Ascending aorta (tissue), 2 donors: ENCODE results near the gene THEMIS2. TPM values are rescaled to one million over a fixed set of nuclear protein-coding genes. Genes with fewer than 3 reads are reported as not detected.

Experiments
- DNase-seq, 2 donors: peaks; one replicate each; pipeline ENCODE4 v3.0.0-alpha.2; 2019; ENCODE audit warnings: low spot score in 2 of 2
- H3K27ac ChIP-seq, 2 donors: fragments of 200-600 bp; sonication (generic); one replicate each; pipeline ENCODE4 v1.5.1; 2016 to 2017; ENCODE audit warnings: mild to moderate bottlenecking in 1 of 2
- H3K27me3 ChIP-seq: fragments of 200-600 bp; sonication (generic); one replicate; pipeline ENCODE4 v1.5.1; 2017
- H3K36me3 ChIP-seq, 2 donors: fragments of 200-600 bp; sonication (generic); one replicate each; pipeline ENCODE4 v1.5.1; 2016
- H3K4me1 ChIP-seq, 2 donors: fragments of 200-600 bp; sonication (generic); one replicate each; pipeline ENCODE4 v1.5.1; 2016 to 2017; ENCODE audit warnings: mild to moderate bottlenecking in 1 of 2
- H3K4me3 ChIP-seq, 2 donors: fragments of 200-600 bp; sonication (generic); one replicate each; pipeline ENCODE4 v1.5.1; 2016 to 2017; ENCODE audit warnings: mild to moderate bottlenecking in 1 of 2
- H3K9me3 ChIP-seq, 2 donors: fragments of 200-600 bp; sonication (generic); one replicate each; pipeline ENCODE4 v1.5.1; 2016
- intact Hi-C: fragments of 100-400 bp; cut with DNase I; formaldehyde crosslinking; loops from one replicate; pipeline ENCODE4 v1.15.1; 2023
- total RNA-seq: library from RNA; depleted of rRNA; stranded (reverse); fragments of >200 nt; gene quantifications from one replicate; pipeline ENCODE4 v1.1.0, GENCODE V29; 2016
- TF ChIP-seq, protein P1 (sequence below), 3 experiments: fragments of 200-600 bp in 2 of 3; fragments of 450-650 bp in 1 of 3; sonication (generic) in 2 of 3; IDR thresholded peaks; one replicate each; pipeline ENCODE4 v1.5.1; 2016 to 2019; ENCODE audit warnings: antibody characterized with exemption in 3 of 3, mild to moderate bottlenecking in 1 of 3, moderate library complexity in 1 of 3

Gene THEMIS2
- total RNA-seq, 1 donor from 2014 or later, result 206 TPM

DNA sequence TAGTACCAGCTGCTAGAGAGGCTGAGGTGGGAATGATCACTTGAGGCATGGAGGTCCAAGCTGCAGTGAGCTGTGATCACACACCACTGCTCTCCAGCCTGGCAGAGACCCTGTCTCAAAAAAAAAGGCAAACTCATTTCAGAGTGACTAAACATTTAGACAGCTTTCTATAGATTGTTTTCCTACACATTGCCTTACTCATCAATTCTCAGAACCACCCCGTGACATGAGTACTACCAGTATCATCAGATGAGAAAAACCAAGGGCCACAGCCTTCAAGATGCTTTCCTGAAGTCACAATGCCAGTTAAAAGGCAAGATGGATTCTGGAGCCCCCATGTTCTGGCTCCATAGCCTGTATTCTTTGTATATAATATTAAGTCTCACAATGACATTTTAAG, 40.1 kb downstream of the THEMIS2 start:
- H3K27me3 ChIP-seq, result no peaks in the 10 kb centered on the region
- intact Hi-C loops, result no loop called here
- no peak overlapping the region for H3K27ac ChIP-seq
- peaks cover 8 to 31% of the 10 kb centered on the region in 2 donors for H3K36me3 ChIP-seq
- no peak overlapping the region for H3K4me3 ChIP-seq
- no peak for DNase-seq
- H3K4me1 ChIP-seq, result peaks cover 0 to 5% of the 10 kb centered on the region in 2 donors
- peaks cover 0 to 8% of the 10 kb centered on the region in 2 donors for H3K9me3 ChIP-seq
- TF ChIP-seq, protein P1, sequence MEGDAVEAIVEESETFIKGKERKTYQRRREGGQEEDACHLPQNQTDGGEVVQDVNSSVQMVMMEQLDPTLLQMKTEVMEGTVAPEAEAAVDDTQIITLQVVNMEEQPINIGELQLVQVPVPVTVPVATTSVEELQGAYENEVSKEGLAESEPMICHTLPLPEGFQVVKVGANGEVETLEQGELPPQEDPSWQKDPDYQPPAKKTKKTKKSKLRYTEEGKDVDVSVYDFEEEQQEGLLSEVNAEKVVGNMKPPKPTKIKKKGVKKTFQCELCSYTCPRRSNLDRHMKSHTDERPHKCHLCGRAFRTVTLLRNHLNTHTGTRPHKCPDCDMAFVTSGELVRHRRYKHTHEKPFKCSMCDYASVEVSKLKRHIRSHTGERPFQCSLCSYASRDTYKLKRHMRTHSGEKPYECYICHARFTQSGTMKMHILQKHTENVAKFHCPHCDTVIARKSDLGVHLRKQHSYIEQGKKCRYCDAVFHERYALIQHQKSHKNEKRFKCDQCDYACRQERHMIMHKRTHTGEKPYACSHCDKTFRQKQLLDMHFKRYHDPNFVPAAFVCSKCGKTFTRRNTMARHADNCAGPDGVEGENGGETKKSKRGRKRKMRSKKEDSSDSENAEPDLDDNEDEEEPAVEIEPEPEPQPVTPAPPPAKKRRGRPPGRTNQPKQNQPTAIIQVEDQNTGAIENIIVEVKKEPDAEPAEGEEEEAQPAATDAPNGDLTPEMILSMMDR (IDR thresholded peaks at IDR 0.05), result no peak

DNA sequence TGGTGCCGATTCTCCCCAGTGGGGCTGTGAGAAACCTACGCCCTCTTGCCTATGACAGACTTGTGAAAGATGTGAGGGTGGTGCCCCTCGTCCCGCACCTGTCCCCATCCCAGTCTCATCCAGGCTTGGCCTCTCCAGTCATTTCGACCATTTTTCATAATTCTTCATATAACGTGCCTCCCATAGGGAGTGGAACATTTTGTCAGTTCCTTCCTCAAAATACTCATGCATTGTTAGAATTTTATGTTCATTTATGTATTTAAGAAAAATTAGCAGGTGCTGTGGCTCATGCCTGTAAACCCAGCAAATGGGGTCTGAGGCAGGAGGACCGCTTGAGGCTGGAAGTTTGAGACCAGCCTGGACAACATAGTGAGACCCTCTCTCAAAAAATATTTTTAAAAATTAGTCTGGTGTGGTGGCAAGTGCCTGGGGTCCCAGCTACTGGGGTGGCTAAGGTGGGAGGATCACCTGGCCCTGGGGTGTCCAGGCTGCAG, 42.8 kb downstream of the THEMIS2 start:
- H3K27ac ChIP-seq, result peak overlapping the region; percentile 58 to 81
- H3K9me3 ChIP-seq, result peaks cover 0 to 8% of the 10 kb centered on the region in 2 donors
- H3K4me3 ChIP-seq, result peak overlapping the region; percentile 79 to 88
- intact Hi-C loops, result no loop called here
- TF ChIP-seq, protein P1 (IDR thresholded peaks at IDR 0.05), result no peak
- peaks cover 0 to 5% of the 10 kb centered on the region in 2 donors for H3K4me1 ChIP-seq
- H3K36me3 ChIP-seq, result peaks cover 0 to 7% of the 10 kb centered on the region in 2 donors
- DNase-seq, result no peak
- H3K27me3 ChIP-seq, result no peaks in the 10 kb centered on the region

DNA sequence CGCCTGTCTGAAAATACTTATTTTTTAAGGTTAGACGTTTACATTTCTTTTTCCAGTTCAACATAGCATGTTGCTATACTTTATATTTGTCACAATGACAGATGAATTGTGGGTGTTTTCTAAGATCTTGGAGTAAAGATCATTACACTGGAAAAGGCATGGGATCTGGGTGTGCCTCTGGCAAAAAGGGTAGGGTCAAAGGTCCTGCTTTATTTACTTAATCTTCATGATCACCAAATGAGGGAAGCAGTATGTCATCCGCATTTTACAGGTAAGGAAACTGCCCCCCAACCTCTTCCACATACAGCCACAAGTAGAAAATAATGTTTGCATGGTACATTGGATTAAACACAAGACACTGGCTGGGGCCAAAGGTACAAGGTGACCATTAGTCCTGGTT, 49.9 kb downstream of the THEMIS2 start:
- Histone ChIP-seq H3K9me3 (no peaks in the 10 kb centered on the region), H3K36me3 (no peaks in the 10 kb centered on the region), H3K27me3 (no peaks in the 10 kb centered on the region), H3K4me3 (no peak overlapping the region), H3K4me1 (no peaks in the 10 kb centered on the region), H3K27ac (no peak overlapping the region)
- DNase-seq, result no peak
- intact Hi-C loops, result no loop called here
- TF ChIP-seq, protein P1 (IDR thresholded peaks at IDR 0.05), result no peak

DNA sequence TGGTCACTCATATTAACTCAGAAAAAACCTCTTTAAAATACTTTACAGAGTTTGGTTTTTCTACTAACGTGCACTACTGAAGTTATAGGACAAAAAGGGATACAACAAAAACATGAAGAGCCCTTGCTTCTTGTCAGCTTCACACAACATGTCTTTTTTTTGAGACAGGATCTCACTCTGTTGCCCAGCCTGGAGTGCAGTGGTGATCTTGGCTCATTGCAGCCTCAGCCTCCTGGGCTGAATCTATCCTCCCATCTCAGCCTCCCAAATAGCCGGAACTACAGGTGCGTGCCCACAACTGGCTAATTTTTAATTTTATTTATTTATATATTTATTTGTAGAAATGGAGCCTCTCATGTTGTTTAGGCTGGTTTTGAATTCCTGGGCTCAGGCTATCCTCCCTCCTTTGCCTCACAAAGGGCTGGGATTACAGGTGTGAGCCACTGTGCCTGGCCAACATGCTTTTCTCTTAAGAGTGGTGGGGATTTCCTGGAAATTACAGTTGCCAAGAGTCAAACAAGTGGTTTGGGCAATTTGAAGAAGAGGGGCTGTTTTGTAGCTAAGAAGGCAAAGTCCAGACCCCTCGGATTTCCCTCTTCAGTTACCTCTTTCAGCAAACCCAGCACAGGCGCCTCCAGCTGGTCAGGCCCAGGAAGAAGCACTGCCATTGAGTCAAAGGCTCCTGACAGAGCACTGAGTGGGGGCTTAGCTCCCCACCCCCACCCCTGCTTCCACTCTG, 56.0 kb downstream of the THEMIS2 start:
- TF ChIP-seq, protein P1 (IDR thresholded peaks at IDR 0.05), result no peak
- H3K4me3 ChIP-seq, result no peak overlapping the region
- H3K4me1 ChIP-seq, result no peaks in the 10 kb centered on the region
- no peaks in the 10 kb centered on the region for H3K27me3 ChIP-seq
- no peaks in the 10 kb centered on the region for H3K9me3 ChIP-seq
- H3K36me3 ChIP-seq, result no peaks in the 10 kb centered on the region
- no peak for DNase-seq
- H3K27ac ChIP-seq, result no peak overlapping the region
- intact Hi-C loops, result no loop called here

DNA sequence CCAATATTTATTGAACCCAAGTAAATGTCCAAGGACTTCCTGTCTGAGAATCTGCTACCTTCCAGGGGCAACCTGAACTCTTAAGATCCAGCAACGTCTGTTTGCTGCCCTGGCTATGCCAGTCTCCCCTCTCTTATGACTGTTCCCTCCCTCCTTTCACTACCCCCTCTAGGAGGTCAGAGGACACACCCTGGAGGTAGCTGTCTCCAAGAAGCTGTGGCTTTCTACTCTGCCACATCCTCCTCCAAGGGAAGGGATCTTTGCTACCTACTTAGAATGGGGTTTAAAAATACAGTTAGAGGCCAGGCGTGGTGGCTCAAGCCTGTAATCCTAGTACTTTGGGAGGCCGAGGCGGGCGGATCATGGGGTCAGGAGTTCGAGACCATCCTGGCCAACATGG, 58.8 kb downstream of the THEMIS2 start:
- Histone ChIP-seq H3K4me3 (no peak overlapping the region), H3K9me3 (no peaks in the 10 kb centered on the region), H3K4me1 (no peaks in the 10 kb centered on the region), H3K36me3 (no peaks in the 10 kb centered on the region), H3K27me3 (no peaks in the 10 kb centered on the region), H3K27ac (no peak overlapping the region)
- intact Hi-C loops, result no loop called here
- DNase-seq, result no peak
- TF ChIP-seq, protein P1 (IDR thresholded peaks at IDR 0.05), result no peak
